ENCODE data around the gene KRTAP5-1.
A peak's percentile ranks its signal among the peaks of the same experiment; 100 is the strongest.

The KRTAP5-1 gene

GRCh38 chr11:1558775-1559110, 26.3 kb downstream of the KRTAP5-1 start:
- no peak for DNase-seq

GRCh38 chr11:1557904-1558774, 26.9 kb downstream of the KRTAP5-1 start:
- no peak for DNase-seq

- no peak for DNase-seq
These were observed 27.8 kb downstream of the KRTAP5-1 start for GRCh38 chr11:1557051-1557884.

GRCh38 chr11:1556278-1556902, 28.7 kb downstream of the KRTAP5-1 start:
- no peak for DNase-seq

GRCh38 chr11:1555713-1556153, 29.4 kb downstream of the KRTAP5-1 start:
- no peak for DNase-seq

GRCh38 chr11:1554981-1555712, 29.9 kb downstream of the KRTAP5-1 start:
- no peak for DNase-seq

GRCh38 chr11:1553808-1554594, 31.1 kb downstream of the KRTAP5-1 start:
- no peak for DNase-seq

GRCh38 chr11:1549338-1550330, 35.4 kb downstream of the KRTAP5-1 start:
- DNase-seq = no peak

GRCh38 chr11:1548221-1549070, 36.6 kb downstream of the KRTAP5-1 start:
- DNase-seq = no peak

GRCh38 chr11:1547467-1548098, 37.5 kb downstream of the KRTAP5-1 start:
- no peak for DNase-seq

GRCh38 chr11:1546536-1547466, 38.3 kb downstream of the KRTAP5-1 start:
- DNase-seq = peak; percentile 36

- DNase-seq = no peak
These were observed 39.0 kb downstream of the KRTAP5-1 start for GRCh38 chr11:1546077-1546535.

- no peak for DNase-seq
These were observed 39.7 kb downstream of the KRTAP5-1 start for GRCh38 chr11:1545432-1545831.

- no peak for DNase-seq
These were observed 40.5 kb downstream of the KRTAP5-1 start for GRCh38 chr11:1544536-1544935.

- no peak for DNase-seq
These were observed 41.3 kb downstream of the KRTAP5-1 start for GRCh38 chr11:1543606-1544263.

GRCh38 chr11:1542267-1542666, 42.8 kb downstream of the KRTAP5-1 start:
- no peak for DNase-seq

GRCh38 chr11:1541474-1542204, 43.4 kb downstream of the KRTAP5-1 start:
- no peak for DNase-seq

Data from stimulated activated CD4-positive, alpha-beta T cell treated with anti-CD3 and anti-CD28 coated beads, Interleukin-12 subunit alpha, Interleukin-12 subunit beta, amount 100 ng/mL, for 4 hours (primary cell).